Osteoblast (primary cell): ENCODE data around the gene HOXC10. TPM values are rescaled to one million over a fixed set of nuclear protein-coding genes. Genes with fewer than 3 reads are reported as not detected.

Experiments
- DNase-seq: peaks from one replicate; pipeline ENCODE4 v3.0.0; 2011; ENCODE audit warnings: low spot score, mixed read lengths; ENCODE audit not compliant: insufficient read length; ENCODE audit errors: missing footprints
- H2AFZ ChIP-seq: 2 replicates; pipeline ENCODE4 v1.6.0; 2011; ENCODE audit warnings: mild to moderate bottlenecking, low read length
- H3K27ac ChIP-seq: 2 replicates; pipeline ENCODE4 v1.5.1; 2011; ENCODE audit warnings: mild to moderate bottlenecking, low read depth, low read length, moderate library complexity
- H3K27me3 ChIP-seq: 2 replicates; pipeline ENCODE4 v1.6.0; 2012; ENCODE audit warnings: mild to moderate bottlenecking, control low read depth, inconsistent platforms, low read length, moderate library complexity; ENCODE audit not compliant: insufficient read depth
- H3K36me3 ChIP-seq: 2 replicates; pipeline ENCODE4 v1.5.1; 2011; ENCODE audit warnings: mild to moderate bottlenecking, low read length, control low read depth, moderate library complexity; ENCODE audit not compliant: insufficient read depth
- H3K4me1 ChIP-seq: 2 replicates; pipeline ENCODE4 v1.5.1; 2011; ENCODE audit warnings: mild to moderate bottlenecking, low read length, control low read depth, moderate library complexity; ENCODE audit not compliant: insufficient read depth
- H3K4me2 ChIP-seq: 2 replicates; pipeline ENCODE4 v1.6.0; 2011; ENCODE audit warnings: mild to moderate bottlenecking, low read length; ENCODE audit not compliant: insufficient read depth
- H3K4me3 ChIP-seq: fragments of 200-600 bp; sonication (generic); 3 replicates; pipeline ENCODE4 v1.5.1; 2012; ENCODE audit warnings: mild to moderate bottlenecking, low read length, inconsistent platforms; ENCODE audit not compliant: insufficient read depth
- H3K79me2 ChIP-seq: 2 replicates; pipeline ENCODE4 v1.6.0; 2012; ENCODE audit warnings: mild to moderate bottlenecking, low read length, control low read depth, inconsistent platforms; ENCODE audit not compliant: insufficient read depth
- H3K9me3 ChIP-seq: 2 replicates; pipeline ENCODE4 v1.5.1; 2011; ENCODE audit warnings: low read depth, low read length, control low read depth
- H4K20me1 ChIP-seq: 2 replicates; pipeline ENCODE4 v1.6.0; 2012; ENCODE audit warnings: mild to moderate bottlenecking, low read length, control low read depth; ENCODE audit not compliant: insufficient read depth
- total RNA-seq: library from RNA; depleted of rRNA; stranded (reverse); fragments of >200 nt; gene quantifications from 2 replicates; pipeline ENCODE4 v1.2.3, GENCODE V29; 2012
- TF ChIP-seq, protein P1 (sequence below): IDR thresholded peaks from 2 replicates; pipeline ENCODE4 v1.5.1; 2011; ENCODE audit warnings: mild to moderate bottlenecking, low read depth, low read length, moderate library complexity; ENCODE audit errors: extremely low read depth

The HOXC10 gene
- total RNA-seq, 1 donor = 11.2 TPM

- peak overlapping the region; percentile 91 for H3K27ac ChIP-seq
- DNase-seq = peak; percentile 93
Observed at GRCh38 chr12:53995378-53996239, 10.7 kb downstream of the HOXC10 start.

DNA sequence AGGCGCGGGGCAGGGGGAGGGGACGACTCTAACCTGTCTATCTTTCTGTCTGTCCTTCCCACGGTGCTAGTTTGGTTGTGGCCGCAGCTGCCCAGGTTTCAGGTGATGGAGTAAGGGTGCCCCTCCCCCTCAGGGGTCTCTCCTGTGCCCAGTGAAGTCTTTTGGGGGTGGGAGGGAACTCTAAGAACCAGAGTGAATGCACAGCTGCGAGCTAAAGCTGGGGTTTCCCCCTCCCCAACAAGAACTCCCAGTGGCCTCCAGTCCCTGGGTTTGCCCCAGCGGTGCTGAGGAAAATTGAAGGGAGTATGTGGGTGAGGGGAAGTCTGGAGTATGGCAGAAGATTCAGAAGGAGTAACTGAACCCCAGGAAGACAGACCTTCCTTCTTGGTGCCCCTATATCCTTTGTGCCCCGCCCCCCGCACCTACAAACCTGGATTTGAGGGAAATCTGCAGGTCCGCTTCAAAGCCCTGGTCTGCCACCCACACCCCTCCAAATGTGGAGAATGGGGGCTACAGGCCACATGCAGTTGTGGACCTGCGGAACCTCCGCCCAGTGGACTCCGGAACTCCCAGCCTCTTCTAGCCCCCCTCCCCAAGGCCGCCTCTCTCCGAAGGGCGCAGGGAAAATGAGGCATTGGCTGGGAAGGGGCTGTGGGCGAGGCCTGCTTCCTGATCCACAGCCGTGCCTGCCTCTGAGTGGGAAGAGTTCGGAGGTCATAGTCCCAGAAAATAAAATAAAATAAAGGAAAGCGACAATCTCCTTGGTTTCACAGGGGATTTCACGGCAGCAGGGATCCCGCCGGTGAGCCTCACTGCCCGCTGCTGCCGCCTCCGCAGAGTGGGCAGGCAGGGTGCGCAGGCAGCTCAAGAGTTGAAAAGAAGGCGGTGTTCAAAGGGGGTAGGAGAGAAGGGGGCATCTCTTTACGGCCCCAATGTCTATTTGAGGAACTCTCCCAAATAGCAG lies 11.6 kb downstream of the HOXC10 start:
- H3K9me3 ChIP-seq = no peaks in the 10 kb centered on the region
- H4K20me1 ChIP-seq = peaks cover 20% of the 10 kb centered on the region
- H3K4me3 ChIP-seq = peak overlapping the region; percentile 83
- H3K27ac ChIP-seq = peak overlapping the region; percentile 91
- peaks cover 46% of the 10 kb centered on the region for H3K4me1 ChIP-seq
- no peaks in the 10 kb centered on the region for H3K36me3 ChIP-seq
- no peaks in the 10 kb centered on the region for H3K27me3 ChIP-seq
- H3K79me2 ChIP-seq = peaks cover 98% of the 10 kb centered on the region
- DNase-seq = peak; percentile 90
- TF ChIP-seq, protein P1, sequence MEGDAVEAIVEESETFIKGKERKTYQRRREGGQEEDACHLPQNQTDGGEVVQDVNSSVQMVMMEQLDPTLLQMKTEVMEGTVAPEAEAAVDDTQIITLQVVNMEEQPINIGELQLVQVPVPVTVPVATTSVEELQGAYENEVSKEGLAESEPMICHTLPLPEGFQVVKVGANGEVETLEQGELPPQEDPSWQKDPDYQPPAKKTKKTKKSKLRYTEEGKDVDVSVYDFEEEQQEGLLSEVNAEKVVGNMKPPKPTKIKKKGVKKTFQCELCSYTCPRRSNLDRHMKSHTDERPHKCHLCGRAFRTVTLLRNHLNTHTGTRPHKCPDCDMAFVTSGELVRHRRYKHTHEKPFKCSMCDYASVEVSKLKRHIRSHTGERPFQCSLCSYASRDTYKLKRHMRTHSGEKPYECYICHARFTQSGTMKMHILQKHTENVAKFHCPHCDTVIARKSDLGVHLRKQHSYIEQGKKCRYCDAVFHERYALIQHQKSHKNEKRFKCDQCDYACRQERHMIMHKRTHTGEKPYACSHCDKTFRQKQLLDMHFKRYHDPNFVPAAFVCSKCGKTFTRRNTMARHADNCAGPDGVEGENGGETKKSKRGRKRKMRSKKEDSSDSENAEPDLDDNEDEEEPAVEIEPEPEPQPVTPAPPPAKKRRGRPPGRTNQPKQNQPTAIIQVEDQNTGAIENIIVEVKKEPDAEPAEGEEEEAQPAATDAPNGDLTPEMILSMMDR = peak; percentile 6
- H2AFZ ChIP-seq = peak overlapping the region; percentile 72
- H3K4me2 ChIP-seq = peak overlapping the region; percentile 88

More at GRCh38 chr12:53995378-53996239, 10.7 kb downstream of the HOXC10 start:
- Histone ChIP-seq H3K79me2 (peaks cover 98% of the 10 kb centered on the region), H3K4me1 (peaks cover 47% of the 10 kb centered on the region), H3K27me3 (no peaks in the 10 kb centered on the region), H4K20me1 (peaks cover 22% of the 10 kb centered on the region), H3K4me3 (peak overlapping the region; percentile 83), H3K4me2 (peak overlapping the region; percentile 88), H3K36me3 (no peaks in the 10 kb centered on the region), H3K9me3 (no peaks in the 10 kb centered on the region), H2AFZ (peak overlapping the region; percentile 81)
- TF ChIP-seq, protein P1 = no peak

DNA sequence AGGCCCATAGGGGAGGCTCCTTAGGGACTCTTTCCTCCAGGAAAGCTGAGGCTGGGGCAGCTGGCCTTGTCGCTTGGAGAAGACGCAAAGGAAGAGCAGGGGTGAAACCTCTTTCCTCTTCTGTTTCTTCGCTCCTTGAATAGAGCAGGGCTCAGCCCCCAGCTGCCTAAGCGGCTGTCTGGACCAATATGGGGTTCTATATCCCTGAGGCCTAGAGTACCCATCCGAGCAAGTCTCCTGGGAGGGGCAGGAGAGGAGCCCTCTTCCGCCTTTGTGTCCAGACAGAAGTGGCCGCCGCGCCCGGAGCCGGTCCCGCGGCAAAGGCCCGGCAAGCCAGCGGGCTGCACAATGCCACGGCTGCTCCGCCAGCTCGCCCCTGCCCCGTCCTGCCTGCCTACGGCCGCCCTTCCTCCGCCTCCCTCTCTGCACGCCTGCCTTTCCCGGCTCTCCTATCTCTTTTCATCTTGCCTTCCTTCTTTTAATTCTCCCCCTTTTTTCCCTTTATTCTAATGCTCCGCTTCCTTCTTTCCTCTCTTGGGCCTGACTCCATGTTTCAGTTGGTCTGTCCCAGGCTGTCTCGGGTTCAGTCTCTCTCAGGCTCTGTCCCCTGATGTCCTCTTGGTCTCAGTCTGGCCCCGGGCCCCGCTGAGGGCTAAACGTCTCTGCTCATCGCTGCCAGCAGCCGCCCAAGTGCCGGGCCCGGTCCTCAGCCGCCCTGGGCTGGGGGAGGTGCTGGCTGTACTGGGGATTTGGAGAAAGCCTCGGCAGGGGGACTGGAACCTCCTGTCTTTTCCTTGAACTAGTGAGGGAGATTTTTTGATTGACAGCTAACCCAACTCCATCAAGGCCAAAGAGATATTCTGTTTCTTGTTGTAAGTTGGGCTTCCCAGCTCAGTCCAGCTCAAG lies 12.5 kb downstream of the HOXC10 start:
- Histone ChIP-seq H3K4me1 (peaks cover 48% of the 10 kb centered on the region), H4K20me1 (peaks cover 12% of the 10 kb centered on the region), H2AFZ (peak overlapping the region; percentile 42), H3K79me2 (peaks cover 98% of the 10 kb centered on the region), H3K4me3 (peak overlapping the region; percentile 83), H3K36me3 (peaks cover 3% of the 10 kb centered on the region), H3K27me3 (no peaks in the 10 kb centered on the region), H3K27ac (peak overlapping the region; percentile 91), H3K4me2 (peak overlapping the region; percentile 88), H3K9me3 (no peaks in the 10 kb centered on the region)
- TF ChIP-seq, protein P1 = no peak
- peak; percentile 86 for DNase-seq
